DLD1 (cell line): ENCODE data around the gene TAF1.
"Not testable (repeated sequence)": the region's sequence is repeated elsewhere in the genome, so short reads cannot be mapped to it uniquely, and the experiment has no call there.

ENCODE experiments used
- in situ Hi-C: cut with HindIII; loops from 2 replicates; pipeline ENCODE4 v1.10.0; 2017; ENCODE audit warnings: low sequenced_read_pairs

Gene TAF1

DNA sequence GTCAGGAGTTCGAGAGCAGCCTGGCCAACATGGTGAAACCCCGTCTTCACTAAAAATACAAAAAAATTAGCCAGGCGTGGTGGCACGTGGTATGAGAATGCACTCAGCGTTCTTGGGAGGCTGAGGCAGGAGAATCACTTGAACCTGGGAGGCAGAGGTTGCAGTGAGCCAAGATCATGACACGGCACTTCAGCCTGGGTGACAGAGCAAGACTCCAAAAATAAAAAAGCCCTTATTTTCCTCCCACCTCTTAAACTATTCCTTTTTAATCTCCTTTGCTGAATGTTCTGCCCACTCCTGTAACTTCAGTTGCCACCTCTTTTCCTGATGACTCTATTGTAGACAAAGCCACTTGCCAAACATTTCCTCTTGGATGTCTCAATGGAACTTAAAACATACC is 72.6 kb downstream of the TAF1 start:
- in situ Hi-C loops, result no loop called here

GRCh38 chrX:71439420-71439819 is 73.3 kb downstream of the TAF1 start:
- in situ Hi-C loops, result no loop called here

DNA sequence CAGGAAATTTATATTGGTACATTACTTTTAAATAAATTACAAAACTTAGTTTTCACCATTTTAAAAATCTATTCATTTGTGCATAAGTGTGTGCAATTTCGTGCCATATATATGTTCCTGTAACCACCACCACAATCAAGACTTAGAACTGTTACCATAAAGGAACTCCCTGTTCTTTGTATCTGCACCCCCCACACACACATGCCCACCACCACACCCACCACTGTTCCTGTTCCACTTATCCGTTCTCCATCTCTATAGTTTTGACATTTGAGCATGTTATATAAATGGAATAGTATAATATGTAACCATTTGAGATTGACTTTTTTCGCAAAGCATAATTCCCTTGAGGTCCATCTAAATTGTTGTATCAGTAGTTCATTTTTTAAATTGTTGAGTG is 73.7 kb downstream of the TAF1 start:
- in situ Hi-C loops, result no loop called here

DNA sequence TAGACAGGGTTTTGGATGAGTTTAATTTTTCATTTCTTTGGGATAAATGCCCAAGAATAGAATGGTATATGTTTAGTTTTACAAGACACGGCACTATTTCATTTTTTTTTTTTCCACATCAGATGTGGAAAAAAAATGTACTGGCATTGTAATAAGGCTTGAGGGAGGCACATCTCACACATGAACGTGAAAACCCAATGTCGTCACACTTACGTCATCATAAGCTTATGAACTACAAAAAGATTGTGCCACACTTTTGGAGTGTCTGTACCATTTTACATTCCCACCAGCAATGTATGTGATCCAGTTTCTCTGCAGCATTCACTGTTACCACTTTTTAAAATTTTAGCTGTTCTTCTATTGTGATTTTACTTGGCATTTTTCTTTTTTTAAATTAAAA is 74.2 kb downstream of the TAF1 start:
- in situ Hi-C loops, result no loop called here

DNA sequence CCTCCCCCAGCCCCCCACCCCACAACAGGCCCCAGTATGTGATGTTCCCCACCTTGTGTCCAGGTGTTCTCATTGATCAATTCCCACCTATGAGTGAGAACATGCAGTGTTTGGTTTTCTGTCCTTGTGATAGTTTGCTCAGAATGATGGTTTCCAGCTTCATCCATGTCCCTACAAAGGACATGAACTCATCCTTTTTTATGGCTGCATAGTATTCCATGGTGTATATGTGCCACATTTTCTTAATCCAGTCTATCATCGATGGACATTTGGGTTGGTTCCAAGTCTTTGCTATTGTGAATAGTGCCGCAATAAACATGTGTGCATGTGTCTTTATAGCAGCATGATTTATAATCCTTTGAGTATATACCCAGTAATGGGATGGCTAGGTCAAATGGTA is 75.7 kb downstream of the TAF1 start:
- in situ Hi-C loops, result not testable (repeated sequence)

GRCh38 chrX:71450433-71451106 is 84.4 kb downstream of the TAF1 start:
- in situ Hi-C loops, result no loop called here

GRCh38 chrX:71451518-71451917 is 85.4 kb downstream of the TAF1 start:
- in situ Hi-C loops, result not testable (repeated sequence)

DNA sequence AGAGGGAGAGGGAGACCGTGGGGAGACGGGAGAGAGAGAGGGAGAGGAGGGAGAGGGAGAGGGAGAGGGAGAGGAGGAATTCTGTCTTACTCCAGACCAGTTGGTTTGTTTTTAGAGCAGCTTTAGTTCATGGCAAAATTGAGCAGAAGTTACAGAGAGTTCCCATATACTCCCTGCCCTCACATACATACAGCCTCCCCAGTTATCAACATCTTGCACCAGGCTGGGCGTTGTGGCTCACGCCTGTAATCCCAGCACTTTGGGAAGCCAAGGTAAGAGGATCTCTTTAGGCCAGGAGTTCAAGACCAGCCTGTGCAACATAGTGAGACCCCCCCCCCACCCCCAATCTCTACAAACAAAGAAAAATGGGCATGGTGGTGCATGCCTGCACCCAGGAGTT is 86.9 kb downstream of the TAF1 start:
- in situ Hi-C loops, result no loop called here

DNA sequence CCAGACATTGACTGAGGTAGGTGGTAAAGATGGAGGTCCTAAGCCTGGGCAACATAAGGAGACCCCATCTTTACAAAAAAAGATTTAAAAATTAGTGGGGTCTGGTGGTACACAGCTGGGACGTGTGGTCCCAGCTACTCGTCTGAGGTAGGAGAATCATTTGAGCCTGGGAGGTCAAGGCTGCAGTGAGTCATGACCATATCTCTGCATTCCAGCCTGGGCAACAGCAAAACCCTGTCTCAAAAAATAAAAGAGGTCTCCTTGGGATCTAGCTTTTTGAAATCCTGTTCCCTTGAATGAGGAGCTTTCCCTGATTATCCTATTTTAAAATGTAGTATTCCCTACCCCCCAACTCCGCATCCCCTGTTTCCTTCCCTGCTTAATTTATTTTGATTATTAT is 88.1 kb downstream of the TAF1 start:
- in situ Hi-C loops, result no loop called here

- in situ Hi-C loops, result no loop called here
These were observed 92.7 kb downstream of the TAF1 start for GRCh38 chrX:71458866-71459265.

DNA sequence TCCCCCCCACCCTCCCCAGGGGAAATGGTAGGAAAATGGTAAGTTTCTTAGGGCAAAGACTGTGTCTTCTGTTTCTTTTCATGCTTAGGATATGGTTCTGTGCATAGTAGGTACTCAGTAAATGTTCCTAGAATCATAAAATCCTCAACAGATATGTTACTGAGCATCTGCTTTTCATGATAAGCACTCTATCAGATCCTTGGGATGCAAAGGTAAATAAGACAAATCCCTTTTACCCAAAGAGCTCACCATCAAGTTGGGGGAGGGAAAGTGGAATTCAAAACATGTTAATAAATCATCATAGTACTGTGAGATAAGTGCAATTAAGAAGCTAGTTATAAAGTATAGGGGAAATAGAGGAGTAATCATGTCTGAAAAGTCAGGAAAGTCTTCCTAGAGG is 98.8 kb downstream of the TAF1 start:
- in situ Hi-C loops, result no loop called here

- in situ Hi-C loops, result no loop called here
These were observed 100.9 kb downstream of the TAF1 start for GRCh38 chrX:71466979-71467523.

DNA sequence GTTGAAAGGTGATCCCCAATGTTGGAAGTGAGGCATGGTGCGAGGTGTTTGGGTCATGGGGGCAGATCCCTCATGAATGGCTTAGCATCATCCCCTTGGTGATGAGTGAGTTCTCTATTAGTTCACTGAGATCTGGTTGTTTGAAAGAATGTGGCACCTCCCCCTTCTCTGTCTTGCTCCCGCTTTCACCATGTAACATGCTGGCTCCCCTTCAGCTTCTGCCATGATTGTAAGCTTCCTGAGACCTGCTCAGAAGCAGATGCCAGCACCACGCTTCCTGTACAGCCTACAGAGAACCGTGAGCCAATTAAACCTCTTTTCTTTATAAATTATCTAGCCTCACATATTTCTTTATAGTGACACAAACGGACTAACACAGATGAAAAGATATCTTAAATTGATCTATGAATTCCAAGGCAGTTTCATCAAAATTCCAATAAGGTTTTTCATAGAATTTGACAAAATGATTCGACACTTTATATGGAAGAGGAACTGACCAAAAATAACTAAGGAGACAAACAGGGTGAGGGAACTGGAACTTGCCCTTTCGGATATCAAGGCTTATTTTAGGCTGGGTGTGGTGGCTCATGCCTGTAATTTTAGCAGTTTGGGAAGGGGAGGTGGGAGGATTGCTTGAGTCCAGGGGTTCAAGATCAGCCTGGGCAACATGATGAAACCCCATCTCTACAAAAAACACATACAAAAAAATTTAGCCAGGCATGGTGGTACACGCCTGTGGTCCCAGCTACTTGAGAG is 109.8 kb downstream of the TAF1 start:
- in situ Hi-C loops, result no loop called here

DNA sequence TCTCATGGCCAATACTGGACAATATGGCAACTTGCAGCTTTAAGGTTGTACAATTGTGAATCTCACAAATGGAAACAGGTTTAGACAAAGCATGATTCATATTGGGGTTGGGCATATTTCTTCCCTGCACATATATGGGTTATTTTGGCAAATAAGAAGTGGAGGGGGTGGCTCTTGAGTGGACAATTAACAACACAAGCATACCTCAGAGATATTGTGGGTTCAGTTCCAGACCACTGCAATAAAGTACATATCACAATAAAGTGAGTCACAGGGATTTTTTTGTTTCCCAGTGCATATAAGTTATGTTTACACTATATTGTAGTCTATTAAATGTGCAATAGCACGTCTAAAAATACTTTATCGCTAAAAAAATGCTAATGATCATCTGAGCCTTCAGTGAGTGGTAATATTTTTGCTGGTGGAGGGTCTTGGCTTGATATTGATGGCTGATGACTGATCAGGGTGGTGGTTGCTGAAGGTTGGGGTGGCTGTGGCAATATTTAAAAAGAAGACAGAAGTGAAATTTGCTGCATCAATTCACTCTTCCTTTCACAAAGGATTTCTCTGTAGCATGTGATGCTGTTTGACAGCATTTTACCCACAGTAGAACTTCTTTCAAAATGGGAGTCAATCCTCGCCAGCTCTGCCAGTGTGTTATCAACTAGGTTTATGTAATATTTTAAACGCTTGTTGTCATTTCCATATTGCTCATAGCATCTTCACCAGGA is 116.2 kb downstream of the TAF1 start:
- in situ Hi-C loops, result no loop called here

DNA sequence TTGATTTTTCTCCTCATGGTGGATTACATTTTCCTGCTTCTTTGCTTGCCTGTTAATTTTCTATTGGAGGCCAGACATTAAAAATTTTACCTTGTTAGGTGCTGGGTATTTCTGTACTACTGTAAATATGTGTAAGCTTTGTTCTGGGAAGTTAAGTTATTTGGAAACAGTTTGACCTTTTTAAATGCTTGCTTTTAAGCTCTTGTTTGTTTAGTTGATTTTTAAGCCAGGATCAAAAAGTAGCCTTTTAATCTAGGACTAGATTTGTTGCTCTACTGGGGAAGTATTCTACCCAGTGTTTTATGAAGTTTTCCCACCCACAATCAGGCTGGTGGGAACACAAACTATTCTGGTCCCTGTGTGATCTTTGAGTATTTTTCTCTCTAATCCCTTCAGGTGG is 121.7 kb downstream of the TAF1 start:
- in situ Hi-C loops, result no loop called here

- in situ Hi-C loops, result no loop called here
These were observed 123.4 kb downstream of the TAF1 start for GRCh38 chrX:71489540-71489939.

GRCh38 chrX:71492231-71493065 is 126.3 kb downstream of the TAF1 start:
- in situ Hi-C loops, result no loop called here

- in situ Hi-C loops, result no loop called here
These were observed 127.0 kb downstream of the TAF1 start for GRCh38 chrX:71493111-71493613.

- in situ Hi-C loops, result not testable (repeated sequence)
These were observed 129.8 kb downstream of the TAF1 start for GRCh38 chrX:71495979-71496378.

- in situ Hi-C loops, result no loop called here
These were observed 130.3 kb downstream of the TAF1 start for GRCh38 chrX:71496476-71496875.

GRCh38 chrX:71502080-71502479 is 135.9 kb downstream of the TAF1 start:
- in situ Hi-C loops, result not testable (repeated sequence)
